Right renal pelvis (tissue), 4 donors: ENCODE measurements around the gene ZMYND10. TPM values are rescaled to one million over a fixed set of nuclear protein-coding genes. Genes with fewer than 3 reads are reported as not detected.

ENCODE experiments used
- DNase-seq, 4 donors: peaks; one replicate each; pipeline ENCODE4 v3.0.0-alpha.2; 2013; ENCODE audit warnings: low read depth in 4 of 4, low spot score in 3 of 4, missing footprints in 1 of 4
- polyA plus RNA-seq, 4 donors: library from polyadenylated mRNA; unstranded; fragments of 120-200 nt; gene quantifications; one replicate each; pipeline ENCODE4 v1.2.1, GENCODE V29; 2013; ENCODE audit not compliant: insufficient read length in 4 of 4

The ZMYND10 gene
- polyA plus RNA-seq, 4 donors, result 3.6 to 4.7 (median 3.8) TPM

DNA sequence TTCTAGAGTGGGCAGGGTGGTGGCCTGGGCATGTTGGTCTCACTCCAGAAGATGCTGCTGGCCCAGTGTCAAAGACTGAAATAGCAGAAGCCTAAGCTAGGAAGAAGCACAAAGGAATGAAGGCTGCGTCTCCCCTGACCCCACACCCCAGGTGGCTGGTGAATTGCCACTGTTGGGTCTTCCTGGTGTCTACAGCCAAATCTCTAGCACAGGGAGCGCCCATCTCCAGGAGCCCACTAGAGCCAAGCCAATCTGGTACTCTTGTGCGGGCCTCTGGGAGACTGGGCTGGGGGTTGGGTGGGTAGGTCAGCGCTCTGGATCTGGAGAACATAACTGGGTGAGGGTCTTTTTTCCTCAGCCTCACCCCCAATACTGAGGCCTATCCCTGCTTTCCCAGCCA, 18.4 kb downstream of the ZMYND10 start:
- DNase-seq, result no peak

DNA sequence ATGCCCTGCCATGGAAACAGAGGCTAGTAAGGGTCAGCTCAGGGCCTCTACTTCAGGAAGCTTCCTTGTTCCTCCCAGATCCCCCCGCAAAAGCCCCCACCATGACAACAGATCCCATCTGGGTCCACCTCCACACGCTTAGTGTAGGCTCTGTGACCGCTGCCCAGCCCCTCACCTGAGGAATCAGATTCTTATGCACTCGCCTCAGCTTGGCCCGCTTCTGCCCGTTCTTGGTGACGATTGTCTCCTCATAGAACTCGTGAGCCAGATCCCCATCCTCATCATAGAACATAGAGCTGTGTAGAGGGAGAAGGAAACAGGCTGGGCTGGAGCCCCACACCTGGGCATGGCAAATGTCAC, 19.4 kb downstream of the ZMYND10 start:
- no peak for DNase-seq

DNA sequence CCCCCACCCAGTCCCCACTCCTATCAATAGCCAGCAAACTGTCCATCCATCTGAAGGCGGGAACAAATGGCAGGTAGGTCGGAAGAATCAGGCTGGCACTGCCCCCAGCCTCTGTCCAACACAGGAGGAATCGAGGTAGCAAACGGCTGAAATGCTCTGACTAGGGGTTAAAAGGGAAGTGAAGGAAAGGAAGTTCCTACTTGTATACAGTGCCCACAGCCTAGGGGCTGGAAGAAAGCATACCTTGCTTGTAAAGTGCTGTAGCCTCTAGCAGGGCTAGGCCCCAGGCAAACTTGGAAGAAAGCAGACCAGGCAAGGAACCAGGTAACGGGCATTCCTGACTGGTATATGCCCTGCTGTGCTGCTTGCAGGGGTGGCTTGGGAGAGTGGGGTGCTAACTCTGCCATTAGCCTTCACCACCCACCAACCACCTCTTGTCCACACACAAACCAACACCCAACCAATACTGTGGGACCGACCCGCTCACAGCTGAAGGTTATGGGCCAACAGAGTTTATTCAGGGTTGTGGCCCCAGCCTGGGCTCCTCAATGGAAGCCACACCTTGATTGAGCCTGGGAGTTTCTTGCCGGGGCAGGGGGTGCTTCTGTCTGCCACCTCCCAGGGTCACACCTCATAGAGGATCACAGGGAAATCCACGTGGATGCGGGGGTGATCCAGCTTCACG, 19.9 kb downstream of the ZMYND10 start:
- no peak for DNase-seq

DNA sequence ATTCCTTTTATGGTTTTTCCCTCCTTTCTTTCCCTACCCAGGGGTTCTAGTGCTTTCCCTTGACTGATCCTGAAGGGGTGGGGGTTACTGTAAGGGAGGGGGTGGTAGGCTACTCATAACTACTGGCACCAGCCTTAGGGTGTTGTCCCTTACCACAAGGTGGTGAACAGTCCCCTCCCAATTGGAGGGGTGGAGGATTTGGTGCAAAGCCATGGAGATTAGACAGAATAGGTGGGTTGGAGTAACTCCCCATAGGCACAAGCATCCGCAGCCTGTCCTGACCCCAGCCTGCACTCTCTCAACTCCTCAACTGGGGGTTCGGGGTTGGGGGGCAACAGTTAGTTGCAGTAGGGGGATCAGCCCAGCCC, 20.4 kb downstream of the ZMYND10 start:
- DNase-seq, result no peak

- DNase-seq, result no peak
These were observed 21.0 kb downstream of the ZMYND10 start for GRCh38 chr3:50324351-50325112.

GRCh38 chr3:50323614-50324199, 21.8 kb downstream of the ZMYND10 start:
- no peak for DNase-seq

DNA sequence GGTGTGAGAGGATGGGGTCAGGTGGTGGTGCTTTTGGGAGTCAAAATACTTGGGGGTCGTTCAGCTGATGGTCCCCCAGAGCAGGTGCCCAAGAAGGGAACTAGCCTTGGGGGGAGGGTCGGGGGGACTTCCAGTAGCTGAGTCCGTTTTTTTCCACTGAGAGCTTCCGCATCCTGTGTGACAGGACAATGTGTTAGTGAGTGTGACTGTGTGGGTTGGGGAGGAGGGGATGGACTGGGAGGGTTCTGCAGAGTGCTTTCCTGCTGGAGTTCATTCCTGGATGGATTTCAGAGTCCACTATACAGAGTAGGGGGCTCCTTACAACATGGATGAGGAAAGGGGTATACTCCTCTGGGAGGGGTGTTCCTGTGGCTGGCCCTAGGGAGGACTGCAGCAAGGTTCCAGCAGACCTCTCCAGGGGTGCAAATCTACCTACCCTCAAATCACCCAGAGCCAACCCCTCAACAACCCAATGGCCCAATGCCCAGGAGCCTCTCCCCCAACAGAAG, 22.4 kb downstream of the ZMYND10 start:
- no peak for DNase-seq

- DNase-seq, result no peak
These were observed 23.0 kb downstream of the ZMYND10 start, which contains the start of gene HYAL2 for GRCh38 chr3:50322386-50323091. Gene HYAL2, minus strand, starts transcription at chr3:50322745. Its CDS starts 2,256 bp downstream, at chr3:50320489.

DNA sequence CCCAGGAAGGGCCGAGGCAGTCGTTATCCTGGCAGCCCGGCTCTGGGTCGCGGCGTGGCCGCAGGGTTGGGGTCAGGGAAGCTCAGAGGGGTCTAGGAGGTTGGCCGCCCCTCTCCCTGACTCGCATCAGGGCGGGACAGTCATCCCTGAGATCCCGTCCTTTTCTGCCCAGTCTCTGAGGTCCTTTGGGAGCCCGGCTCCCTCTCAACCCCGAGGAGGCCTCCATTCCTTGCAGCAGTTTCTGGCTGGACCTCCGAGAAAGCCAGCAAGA, 23.5 kb downstream of the ZMYND10 start:
- no peak for DNase-seq

- DNase-seq, result peak in 3 of 4 donors; percentile 81 to 86 (median 85)
These were observed 24.0 kb downstream of the ZMYND10 start for GRCh38 chr3:50321336-50322114.

- peak in 1 of 4 donors; percentile 78 for DNase-seq
These were observed 24.6 kb downstream of the ZMYND10 start for GRCh38 chr3:50320853-50321335.

DNA sequence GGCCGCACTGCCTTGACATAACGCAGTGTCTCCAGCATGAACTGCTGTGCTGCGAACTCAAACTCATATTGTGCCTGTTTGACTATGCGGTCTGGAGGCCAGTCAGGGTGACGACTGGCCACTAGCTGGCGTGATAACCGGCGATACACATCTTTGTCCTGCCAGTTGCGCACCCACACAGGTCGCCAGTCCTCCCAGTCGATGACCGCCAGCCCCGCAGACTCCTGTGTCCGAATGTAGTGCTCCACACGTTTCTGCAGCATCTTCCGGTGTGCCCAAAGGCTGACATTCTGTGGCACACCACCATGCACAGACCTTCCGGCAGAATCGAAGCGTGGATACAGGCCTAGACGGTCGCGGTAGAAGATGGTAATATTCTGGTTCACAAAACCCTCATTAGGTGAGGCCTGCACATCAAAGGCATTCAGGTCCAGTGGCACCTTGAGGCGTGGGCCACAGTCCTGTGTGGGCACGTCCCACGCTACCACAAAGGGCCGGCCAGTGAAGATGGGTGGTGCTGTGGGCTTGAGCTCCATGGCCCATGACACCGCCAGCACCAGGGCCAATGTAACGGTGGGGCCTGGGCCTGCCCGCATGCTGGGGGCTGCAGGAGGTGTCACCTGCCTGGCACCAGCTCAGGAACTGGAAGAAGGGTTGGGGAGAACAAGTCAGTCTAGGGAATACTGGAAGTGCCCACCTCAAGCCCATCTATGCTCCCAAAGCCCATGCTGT, 25.5 kb downstream of the ZMYND10 start:
- no peak for DNase-seq

GRCh38 chr3:50319181-50319893, 26.2 kb downstream of the ZMYND10 start:
- no peak for DNase-seq

- no peak for DNase-seq
These were observed 26.9 kb downstream of the ZMYND10 start for GRCh38 chr3:50318615-50319014.

GRCh38 chr3:50318163-50318562, 27.4 kb downstream of the ZMYND10 start:
- DNase-seq, result no peak

GRCh38 chr3:50317300-50317699, 28.2 kb downstream of the ZMYND10 start:
- DNase-seq, result no peak

DNA sequence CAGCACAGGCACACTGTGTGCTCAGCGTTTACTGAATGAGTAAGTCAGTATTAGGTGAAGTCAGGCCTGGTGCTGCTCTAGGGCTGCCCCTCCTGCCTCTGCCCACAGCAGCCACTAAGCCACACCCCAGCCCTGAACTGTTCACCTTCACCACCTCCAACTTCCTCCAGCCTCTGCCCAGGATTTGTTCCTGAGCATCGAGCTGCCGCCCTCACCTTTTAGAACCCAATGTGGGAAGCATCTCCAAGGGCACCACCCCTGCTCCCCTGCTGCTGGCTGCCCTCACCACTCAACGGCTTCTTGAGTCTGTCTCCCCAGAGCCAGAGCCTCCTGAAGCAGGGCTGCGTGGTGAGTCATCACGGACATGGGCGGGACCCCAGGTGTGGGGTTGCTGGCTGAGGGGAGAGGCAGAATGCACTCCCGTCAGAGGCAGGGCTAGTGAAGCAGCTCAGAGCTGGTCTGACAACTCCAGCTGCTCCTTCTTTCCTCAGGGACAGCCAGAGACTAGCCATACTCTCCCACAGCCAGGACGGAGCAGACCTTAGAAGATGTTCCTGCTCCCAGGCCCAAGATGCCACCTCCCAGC, 28.8 kb downstream of the ZMYND10 start:
- DNase-seq, result no peak

- no peak for DNase-seq
These were observed 30.7 kb downstream of the ZMYND10 start for GRCh38 chr3:50314816-50315215.

DNA sequence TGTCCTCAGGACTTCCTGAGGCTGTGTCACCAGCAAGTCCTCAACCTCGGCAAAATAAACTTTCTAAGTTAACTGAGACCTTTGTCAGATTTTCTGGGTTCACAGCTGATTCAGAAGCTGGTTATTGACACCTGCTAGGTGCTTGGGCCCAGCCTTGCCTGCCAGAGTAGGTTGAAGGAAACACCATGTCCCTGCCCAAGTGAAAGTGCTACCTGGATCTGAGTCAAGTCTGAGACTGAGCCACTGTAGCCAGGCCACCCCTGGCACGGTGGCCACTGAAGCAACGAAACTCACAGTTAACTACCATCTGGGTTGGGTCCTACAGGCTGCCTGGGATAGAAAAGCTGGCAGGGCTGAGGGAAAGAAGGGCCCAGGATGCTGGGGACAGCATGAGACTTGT, 31.2 kb downstream of the ZMYND10 start:
- DNase-seq, result no peak
